HG03575 (cell line): ENCODE data around the gene HOXC4.

Experiments
- ATAC-seq: cut with Tn5 transposase; IDR thresholded peaks from one replicate; pipeline ENCODE4 v1.9.1; 2021; ENCODE audit not compliant: unreplicated experiment, insufficient number of reproducible peaks, low FRiP score; ENCODE audit errors: extremely low read depth

HOXC4 gene

GRCh38 chr12:54015018-54015931 is 38.4 kb upstream of the HOXC4 start:
- no peak for ATAC-seq

- no peak for ATAC-seq
Observed at GRCh38 chr12:54016051-54016450, 37.6 kb upstream of the HOXC4 start.

- no peak for ATAC-seq
Observed at GRCh38 chr12:54016478-54016964, 37.1 kb upstream of the HOXC4 start.

GRCh38 chr12:54017027-54017788 is 36.4 kb upstream of the HOXC4 start:
- ATAC-seq = no peak

- no peak for ATAC-seq
Observed at GRCh38 chr12:54017878-54018467, 35.7 kb upstream of the HOXC4 start.

- ATAC-seq = no peak
Observed at GRCh38 chr12:54018468-54018984, 35.1 kb upstream of the HOXC4 start.

GRCh38 chr12:54019091-54019811 is 34.4 kb upstream of the HOXC4 start:
- ATAC-seq = no peak

- ATAC-seq = no peak
Observed at GRCh38 chr12:54019924-54020590, 33.6 kb upstream of the HOXC4 start.

GRCh38 chr12:54020591-54021405 is 32.8 kb upstream of the HOXC4 start:
- ATAC-seq = no peak

- no peak for ATAC-seq
Observed at GRCh38 chr12:54021432-54022013, 32.1 kb upstream of the HOXC4 start.

- no peak for ATAC-seq
Observed at GRCh38 chr12:54022960-54023884, 30.4 kb upstream of the HOXC4 start.

GRCh38 chr12:54024127-54024526 is 29.5 kb upstream of the HOXC4 start:
- ATAC-seq = no peak

GRCh38 chr12:54024581-54025305 is 28.9 kb upstream of the HOXC4 start:
- ATAC-seq = no peak

- no peak for ATAC-seq
Observed at GRCh38 chr12:54025499-54026405, 27.9 kb upstream of the HOXC4 start.
